Measurements from ENCODE around the gene ZNF117.

DNA sequence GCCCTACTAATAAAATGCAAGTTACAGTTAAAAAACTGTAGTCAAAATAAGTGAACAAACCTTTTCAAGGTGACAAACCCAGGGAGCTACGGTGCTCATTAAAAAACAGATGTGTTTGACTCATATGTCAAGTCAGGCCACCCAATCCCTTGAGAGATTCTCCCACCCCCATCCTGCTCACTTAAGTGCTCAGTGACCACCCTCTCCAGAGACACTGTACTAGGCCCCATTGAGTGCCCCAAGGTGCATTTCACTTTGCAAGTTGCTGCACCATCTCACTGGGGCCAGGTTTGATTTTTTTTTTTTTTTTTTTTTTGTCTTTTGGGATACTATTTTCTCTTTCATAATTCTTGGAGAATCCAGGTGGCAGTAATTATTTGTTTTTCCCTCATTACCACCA is 13.7 kb upstream of the ZNF117 start:
- TF ChIP-seq, protein P1, sequence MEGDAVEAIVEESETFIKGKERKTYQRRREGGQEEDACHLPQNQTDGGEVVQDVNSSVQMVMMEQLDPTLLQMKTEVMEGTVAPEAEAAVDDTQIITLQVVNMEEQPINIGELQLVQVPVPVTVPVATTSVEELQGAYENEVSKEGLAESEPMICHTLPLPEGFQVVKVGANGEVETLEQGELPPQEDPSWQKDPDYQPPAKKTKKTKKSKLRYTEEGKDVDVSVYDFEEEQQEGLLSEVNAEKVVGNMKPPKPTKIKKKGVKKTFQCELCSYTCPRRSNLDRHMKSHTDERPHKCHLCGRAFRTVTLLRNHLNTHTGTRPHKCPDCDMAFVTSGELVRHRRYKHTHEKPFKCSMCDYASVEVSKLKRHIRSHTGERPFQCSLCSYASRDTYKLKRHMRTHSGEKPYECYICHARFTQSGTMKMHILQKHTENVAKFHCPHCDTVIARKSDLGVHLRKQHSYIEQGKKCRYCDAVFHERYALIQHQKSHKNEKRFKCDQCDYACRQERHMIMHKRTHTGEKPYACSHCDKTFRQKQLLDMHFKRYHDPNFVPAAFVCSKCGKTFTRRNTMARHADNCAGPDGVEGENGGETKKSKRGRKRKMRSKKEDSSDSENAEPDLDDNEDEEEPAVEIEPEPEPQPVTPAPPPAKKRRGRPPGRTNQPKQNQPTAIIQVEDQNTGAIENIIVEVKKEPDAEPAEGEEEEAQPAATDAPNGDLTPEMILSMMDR (IDR thresholded peaks at IDR 0.05) = no peak
- no peak for TF ChIP-seq EZH2 (IDR thresholded peaks at IDR 0.05; ENCODE audit: borderline replicate concordance, insufficient read depth, low read depth, low read length, poor library complexity, severe bottlenecking)
